Coronary artery (tissue), 2 donors: ENCODE results near the gene PGBD4.

Experiments
- DNase-seq: peaks from one replicate; pipeline ENCODE4 v3.0.0-alpha.2; 2017; ENCODE audit warnings: low spot score
- H3K27ac ChIP-seq, 2 donors: fragments of 200-600 bp; sonication (generic); one replicate each; pipeline ENCODE4 v1.5.1; 2016 to 2019
- H3K4me3 ChIP-seq: fragments of 200-600 bp; sonication (generic); 2 replicates; pipeline ENCODE4 v1.5.1; 2016; ENCODE audit warnings: mild to moderate bottlenecking, moderate library complexity
- CTCF ChIP-seq: fragments of 200-600 bp; sonication (generic); IDR thresholded peaks from one replicate; pipeline ENCODE4 v1.5.1; 2019; ENCODE audit warnings: antibody characterized with exemption

PGBD4 gene

GRCh38 chr15:34064438-34064837, 37.4 kb upstream of the PGBD4 start:
- no peak for TF ChIP-seq CTCF
- DNase-seq: no peak
- no peak overlapping the region for H3K27ac ChIP-seq
- H3K4me3 ChIP-seq: no peak overlapping the region

DNA sequence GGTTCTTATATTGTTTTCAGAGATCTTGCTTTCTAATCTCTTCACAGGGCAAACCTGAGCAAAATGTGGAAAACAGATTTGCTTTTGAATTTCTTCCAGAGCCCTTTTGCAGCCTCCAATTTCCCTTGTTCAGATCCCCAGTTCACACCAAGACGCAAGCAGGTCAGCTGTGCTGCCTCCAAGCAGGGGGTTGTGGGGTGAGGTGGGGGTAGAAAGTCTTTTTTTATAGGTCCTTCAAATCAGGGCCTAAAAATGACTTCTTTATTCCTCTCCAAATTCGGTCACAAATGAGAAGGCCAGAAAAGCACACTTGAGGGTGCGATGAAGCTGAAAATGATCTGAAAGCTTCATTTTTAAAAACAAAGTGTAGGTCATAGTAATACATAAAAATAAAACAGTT, 36.6 kb upstream of the PGBD4 start:
- Histone ChIP-seq H3K27ac (no peak overlapping the region), H3K4me3 (no peak overlapping the region)
- TF ChIP-seq CTCF: no peak
- DNase-seq: no peak

DNA sequence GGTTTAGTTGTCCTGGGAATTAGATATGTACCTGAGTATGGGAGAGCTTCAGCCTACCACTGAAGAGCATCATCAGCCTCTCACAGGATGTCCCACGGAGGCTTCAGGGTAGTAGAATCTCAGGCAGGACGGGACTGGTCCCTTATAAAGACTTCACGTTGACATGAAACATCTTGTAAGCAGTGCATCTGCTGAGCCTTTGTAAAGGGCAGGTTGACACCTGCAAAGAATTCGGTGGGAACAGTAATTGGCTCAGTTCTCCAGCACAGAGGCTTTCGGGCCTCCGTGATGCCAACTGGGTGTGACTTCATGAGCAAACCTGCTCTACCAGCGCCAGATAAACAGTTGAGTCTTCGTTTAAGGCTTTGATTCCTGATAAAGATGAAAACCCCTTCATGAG, 35.9 kb upstream of the PGBD4 start:
- no peak overlapping the region for H3K27ac ChIP-seq
- no peak for DNase-seq
- H3K4me3 ChIP-seq: no peak overlapping the region
- TF ChIP-seq CTCF: no peak

GRCh38 chr15:34070003-34070402, 31.9 kb upstream of the PGBD4 start:
- Histone ChIP-seq H3K4me3 (no peak overlapping the region), H3K27ac (no peak overlapping the region)
- no peak for TF ChIP-seq CTCF
- DNase-seq: no peak

DNA sequence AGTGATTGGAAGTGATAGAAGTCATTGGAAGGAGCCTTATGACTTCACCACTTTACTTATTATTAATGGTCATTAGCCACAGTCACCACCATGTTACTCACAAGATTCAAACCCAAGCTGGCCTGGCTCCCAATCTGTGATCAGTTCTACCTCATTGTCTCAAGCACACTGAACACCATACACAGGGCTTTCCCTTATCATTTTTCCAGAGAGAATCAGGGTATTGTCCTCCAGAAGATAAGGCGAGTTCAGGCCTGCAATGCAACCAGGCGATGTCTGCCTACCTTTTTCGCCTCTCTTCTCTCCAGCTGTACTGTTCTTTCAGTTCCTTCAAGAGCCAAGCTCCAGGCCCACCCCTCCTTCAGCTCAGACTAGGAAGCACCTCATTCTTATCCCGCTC, 25.1 kb upstream of the PGBD4 start:
- TF ChIP-seq CTCF: no peak
- no peak overlapping the region for H3K27ac ChIP-seq
- no peak overlapping the region for H3K4me3 ChIP-seq
- no peak for DNase-seq

GRCh38 chr15:34078900-34079299, 23.0 kb upstream of the PGBD4 start:
- DNase-seq: no peak
- Histone ChIP-seq H3K4me3 (no peak overlapping the region), H3K27ac (no peak overlapping the region)
- TF ChIP-seq CTCF: no peak

DNA sequence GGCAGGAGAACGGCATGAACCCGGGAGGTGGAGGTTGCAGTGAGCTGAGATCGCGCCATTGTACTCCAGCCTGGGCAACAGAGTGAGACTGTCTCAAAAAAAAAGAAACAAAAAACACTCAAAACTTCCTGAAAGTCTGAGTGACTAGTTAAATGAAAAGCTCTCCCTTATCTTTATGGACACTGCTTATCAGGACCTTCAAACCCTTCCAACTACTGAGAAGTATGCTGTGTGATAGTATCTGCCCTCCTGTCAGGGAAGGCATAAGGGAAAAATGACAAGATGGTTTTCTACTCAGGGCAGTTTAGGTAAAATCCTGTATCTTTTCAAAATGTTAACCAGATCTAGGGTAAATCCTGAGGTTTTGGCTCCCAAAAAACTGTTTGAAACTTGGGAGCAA, 22.0 kb upstream of the PGBD4 start:
- no peak for DNase-seq

More for the DNA sequence above, 22.0 kb upstream of the PGBD4 start:
- Histone ChIP-seq H3K4me3 (no peak overlapping the region), H3K27ac (no peak overlapping the region)
- no peak for TF ChIP-seq CTCF
